Ovary (tissue), 9 donors: Measurements from ENCODE around the gene ZSWIM6. TPM values are rescaled to one million over a fixed set of nuclear protein-coding genes. Genes with fewer than 3 reads are reported as not detected.

Experiments used
- DNase-seq, 5 donors: peaks; one replicate each; pipeline ENCODE4 v3.0.0-alpha.2; 2019 to 2020
- H3K27ac ChIP-seq, 2 donors: fragments of 200-600 bp; one replicate each; pipeline versions ENCODE4 v1.5.1 to v1.8.0; 2019 to 2022
- H3K27me3 ChIP-seq: fragments of 200-600 bp; one replicate; pipeline ENCODE4 v1.8.0; 2022
- H3K36me3 ChIP-seq: fragments of 200-600 bp; sonication (generic); one replicate; pipeline ENCODE4 v1.5.1; 2019
- H3K4me1 ChIP-seq: one replicate; pipeline ENCODE4 v1.8.1; 2013; ENCODE audit warnings: mild to moderate bottlenecking, moderate library complexity; ENCODE audit not compliant: insufficient read depth
- H3K4me3 ChIP-seq: fragments of 200-600 bp; sonication (generic); one replicate; pipeline ENCODE4 v1.5.1; 2017
- H3K9me3 ChIP-seq, 2 donors: fragments of 200-600 bp in 1 of 2; sonication (generic) in 1 of 2; one replicate each; pipeline versions ENCODE4 v1.5.1 to v1.8.1; 2013 to 2019; ENCODE audit warnings: mild to moderate bottlenecking in 1 of 2, moderate library complexity in 1 of 2
- CTCF ChIP-seq, 3 donors: fragments of 450-650 bp in 2 of 3; fragments of 200-600 bp in 1 of 3; IDR thresholded peaks; one replicate each; pipeline versions ENCODE4 v1.5.1 to v1.8.0; 2016 to 2022; ENCODE audit warnings: antibody characterized with exemption in 3 of 3, mild to moderate bottlenecking in 1 of 3
- EP300 ChIP-seq: sonication (generic); formaldehyde crosslinking; IDR thresholded peaks from one replicate; pipeline ENCODE4 v1.6.1; 2017; ENCODE audit warnings: antibody characterized with exemption
- POLR2A ChIP-seq: fragments of 450-650 bp; IDR thresholded peaks from one replicate; pipeline ENCODE4 v1.6.1; 2017; ENCODE audit warnings: antibody characterized with exemption, mild to moderate bottlenecking, moderate library complexity
- whole genome bisulfite sequencing, 3 donors: extraction: QIAGEN DNeasy Blood & Tissue Kit in 1 of 3; methylation state at CpG; one replicate each; pipeline versions ENCODE4 v1.1.5 to v1.1.7; 2013 to 2017; 5-methylcytosine and 5-hydroxymethylcytosine counted together
- intact Hi-C, 4 donors: fragments of 100-400 bp; cut with DNase I; formaldehyde crosslinking; loops; one replicate each; pipeline versions ENCODE4 v1.11.0 to v1.15.1; 2022 to 2023
- polyA plus RNA-seq, 2 donors: library from polyadenylated mRNA; stranded (reverse); fragments of 200-250 nt in 1 of 2; fragments of 350-450 nt in 1 of 2; fragmentation: Illumina TruSeq in 1 of 2; extraction: RNeasy Lipid Tissue Mini Kit (QIAGEN cat#74804) in 1 of 2; gene quantifications; one replicate each; pipeline ENCODE4 v1.2.3, GENCODE V29; 2013 to 2014
- total RNA-seq, 7 donors: library from RNA; depleted of rRNA in 2 of 7; stranded (reverse); fragments of >200 nt in 2 of 7; fragmentation: NEBNext Ultra II Directional in 3 of 7; extraction: Animal tissue kit (Norgen Biotek cat#: 25700) in 3 of 7; gene quantifications; one replicate each; pipeline versions ENCODE4 v1.1.0 to v1.2.4, GENCODE V29; 2016 to 2023
- donor health status: DM: no; HTN: no; CAD: no; lungs with moderate emphysema.
- donor health status: DM: no; HTN: no; CAD: no.
- donor health status: Bipolar disorder and iron deficiency.
- donor health status: DM: yes; HTN: yes; CAD: no.
- donor health status: DM: no; HTN: no; CAD: no.
- donor health status: DM: yes; HTN: yes; CAD: no.

ZSWIM6 gene
- total and polyA plus RNA-seq, 9 donors, result 4.1 to 15.3 (median 10.6) TPM

GRCh38 chr5:61447780-61448495 is 115.9 kb downstream of the ZSWIM6 start:
- TF ChIP-seq POLR2A, result no peak
- TF ChIP-seq EP300, result no peak
- no peak for TF ChIP-seq CTCF (IDR thresholded peaks at IDR 0.05)
- no peak overlapping the region for H3K27ac ChIP-seq
- no peak overlapping the region for H3K4me3 ChIP-seq
- no peak for DNase-seq
- no peaks in the 10 kb centered on the region for H3K9me3 ChIP-seq
- H3K36me3 ChIP-seq, result no peaks in the 10 kb centered on the region
- H3K27me3 ChIP-seq, result no peaks in the 10 kb centered on the region
- intact Hi-C loops, result no loop called here
- 97 to 99% (median 97%) methylated on average over 2 of the region's 2 CpGs for WGBS, 3 donors
- peaks cover 6% of the 10 kb centered on the region for H3K4me1 ChIP-seq

- no peaks in the 10 kb centered on the region for H3K9me3 ChIP-seq
- DNase-seq, result peak in 1 of 5 donors; percentile 46
- H3K4me1 ChIP-seq, result peaks cover 6% of the 10 kb centered on the region
- 83 to 90% (median 88%) methylated on average over 2 of the region's 2 CpGs for whole genome bisulfite sequencing, 3 donors
- H3K36me3 ChIP-seq, result no peaks in the 10 kb centered on the region
- no peak overlapping the region for H3K4me3 ChIP-seq
- H3K27ac ChIP-seq, result peak overlapping the region in 1 of 2 donors; percentile 0
- intact Hi-C loops, result no loop called here
- H3K27me3 ChIP-seq, result no peaks in the 10 kb centered on the region
- TF ChIP-seq EP300 (peak; percentile 36), CTCF (IDR thresholded peaks at IDR 0.05) (no peak)
Observed at GRCh38 chr5:61449804-61450492, 117.9 kb downstream of the ZSWIM6 start.

GRCh38 chr5:61450493-61451279 is 118.6 kb downstream of the ZSWIM6 start:
- Histone ChIP-seq H3K27ac (peak overlapping the region in 1 of 2 donors; percentile 0), H3K27me3 (no peaks in the 10 kb centered on the region), H3K36me3 (no peaks in the 10 kb centered on the region), H3K4me1 (peaks cover 6% of the 10 kb centered on the region), H3K4me3 (no peak overlapping the region), H3K9me3 (no peaks in the 10 kb centered on the region)
- intact Hi-C loops, result no loop called here
- no peak for DNase-seq
- TF ChIP-seq POLR2A (no peak), EP300 (no peak), CTCF (IDR thresholded peaks at IDR 0.05) (no peak)
- 46 to 56% (median 54%) methylated on average over 1 of the region's 1 CpG for WGBS, 3 donors

GRCh38 chr5:61455179-61456006 is 123.3 kb downstream of the ZSWIM6 start:
- no peak for TF ChIP-seq EP300
- TF ChIP-seq CTCF (IDR thresholded peaks at IDR 0.05), result no peak
- TF ChIP-seq POLR2A, result no peak
- DNase-seq, result no peak
- Histone ChIP-seq H3K27ac (no peak overlapping the region), H3K9me3 (no peaks in the 10 kb centered on the region), H3K4me1 (peaks cover 2% of the 10 kb centered on the region), H3K27me3 (no peaks in the 10 kb centered on the region), H3K36me3 (no peaks in the 10 kb centered on the region), H3K4me3 (no peak overlapping the region)
- WGBS, 3 donors, result 86 to 95% (median 92%) methylated on average over 12 of the region's 12 CpGs
- intact Hi-C loops, result no loop called here
